Stomach (tissue), 4 donors: ENCODE results near the gene STK32A.

Source experiments
- CTCF ChIP-seq, 7 experiments: fragments of 450-650 bp in 4 of 7; fragments of 200-600 bp in 3 of 7; sonication (generic) in 3 of 7; IDR thresholded peaks; one replicate each; pipeline ENCODE4 v1.5.1; 2016 to 2019; ENCODE audit warnings: antibody characterized with exemption in 7 of 7, control low read depth in 2 of 7, mild to moderate bottlenecking in 1 of 7
- EP300 ChIP-seq: sonication (generic); formaldehyde crosslinking; IDR thresholded peaks from one replicate; pipeline ENCODE4 v1.6.1; 2017; ENCODE audit warnings: antibody characterized with exemption
- POLR2A ChIP-seq, 4 donors: fragments of 450-650 bp; IDR thresholded peaks; one replicate each; pipeline ENCODE4 v1.6.1; 2016; ENCODE audit warnings: antibody characterized with exemption in 4 of 4, control low read depth in 2 of 4, mild to moderate bottlenecking in 1 of 4, moderate library complexity in 1 of 4

GRCh38 chr5:147332658-147333057 lies 97.8 kb downstream of the STK32A start:
- TF ChIP-seq CTCF (IDR thresholded peaks at IDR 0.05): no peak
- TF ChIP-seq POLR2A (IDR thresholded peaks at IDR 0.05): no peak
- no peak for TF ChIP-seq EP300
